GM18870 (cell line): ENCODE data around the gene HELT.

Experiments
- ATAC-seq: cut with Tn5 transposase; IDR thresholded peaks from one replicate; pipeline ENCODE4 v1.9.1; 2021; ENCODE audit warnings: moderate library complexity; ENCODE audit not compliant: unreplicated experiment

HELT gene

DNA sequence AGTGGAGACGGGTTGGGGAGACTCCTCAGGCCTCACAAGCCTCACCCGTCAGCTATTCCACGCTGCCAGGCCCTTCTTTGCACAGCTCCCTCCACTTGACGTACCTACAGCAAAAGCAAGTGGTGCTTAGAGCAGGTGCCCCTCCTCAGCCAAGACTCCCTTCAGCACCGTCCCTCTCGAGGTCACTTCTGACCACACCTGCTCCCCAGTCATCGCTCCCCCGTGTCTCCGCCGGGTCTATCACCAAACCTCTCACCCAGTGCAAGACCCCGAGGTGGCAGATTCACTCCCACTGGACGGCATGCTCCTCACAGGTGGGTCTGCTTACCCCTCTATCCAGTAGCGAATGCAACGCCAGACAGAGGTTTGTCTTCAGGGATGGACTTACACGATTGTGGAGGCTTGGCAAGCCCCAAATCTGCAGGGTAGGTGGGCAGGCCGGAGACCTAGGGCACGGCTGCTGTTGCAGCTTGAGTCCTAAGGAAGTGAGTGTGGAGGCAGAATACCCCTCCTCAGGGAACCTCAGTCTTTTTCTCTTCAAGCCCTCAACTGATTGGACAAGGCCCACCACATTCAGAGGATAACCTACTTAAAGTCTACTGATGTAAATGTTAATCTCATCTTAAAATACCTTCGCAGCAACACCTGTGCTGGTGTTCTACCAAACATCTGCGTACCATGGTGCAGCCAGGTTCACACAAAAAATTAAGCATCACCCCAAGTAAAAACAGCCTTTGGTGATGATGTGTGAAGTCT, 14.5 kb upstream of the HELT start:
- ATAC-seq = no peak

DNA sequence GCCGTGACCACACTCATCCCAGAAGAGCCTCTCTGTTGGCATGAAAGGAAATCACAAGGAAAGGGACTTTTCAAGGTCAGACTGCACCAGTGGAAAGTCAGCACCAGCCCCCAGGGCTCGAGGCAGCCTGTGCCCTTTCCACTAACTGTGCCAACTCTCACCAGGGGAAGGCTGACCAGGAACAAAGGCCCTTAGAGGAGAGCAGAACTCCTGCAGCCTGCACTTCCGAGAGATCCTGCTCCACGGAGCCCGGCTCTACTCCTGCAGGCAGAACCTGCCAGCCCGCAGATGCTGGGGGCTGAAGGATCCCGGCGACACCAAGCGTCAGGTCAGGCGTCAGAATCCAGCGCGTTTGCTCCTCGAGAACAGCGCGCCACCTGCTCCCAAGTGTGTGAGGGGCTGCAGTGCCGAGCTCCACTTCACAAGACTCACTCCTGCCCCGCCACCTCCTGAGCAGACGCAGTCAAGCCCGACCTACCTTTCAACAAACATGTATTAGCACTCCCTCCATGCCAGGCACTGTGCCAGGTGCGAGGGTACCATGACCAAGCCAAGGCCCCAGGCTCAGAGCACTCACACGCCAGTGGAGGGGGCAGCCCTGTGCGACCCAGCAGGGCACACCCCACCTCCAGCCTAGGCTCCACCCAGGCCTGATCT, 13.6 kb upstream of the HELT start:
- peak; percentile 37 for ATAC-seq

DNA sequence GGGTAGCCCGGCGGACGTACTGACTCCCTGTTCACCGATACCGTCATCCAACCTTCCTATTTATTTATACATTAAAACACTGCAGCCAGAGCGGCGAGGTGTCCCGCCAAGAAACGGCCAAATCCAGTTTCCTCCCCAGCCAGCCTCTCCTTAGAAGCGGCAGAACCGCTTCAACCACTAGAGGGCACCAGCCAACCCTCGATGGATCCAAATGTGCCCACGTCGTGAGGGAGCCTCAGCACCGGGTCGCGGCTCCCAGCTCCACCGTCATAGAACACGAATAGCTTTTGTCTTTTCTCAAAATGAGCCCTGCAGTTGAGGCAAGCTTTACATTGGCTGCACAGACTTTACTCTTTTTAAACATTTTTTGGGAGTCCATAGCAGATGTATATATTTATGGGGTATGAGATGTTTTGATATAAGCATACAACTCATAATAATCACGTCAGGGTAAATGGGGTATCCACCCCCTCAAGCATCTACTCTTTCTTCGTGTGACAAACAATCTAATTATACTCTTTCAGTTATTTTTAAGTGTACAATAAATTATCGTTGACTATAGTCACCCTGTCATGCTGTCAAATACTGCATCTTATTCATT, 13.0 kb upstream of the HELT start:
- ATAC-seq = peak; percentile 82

DNA sequence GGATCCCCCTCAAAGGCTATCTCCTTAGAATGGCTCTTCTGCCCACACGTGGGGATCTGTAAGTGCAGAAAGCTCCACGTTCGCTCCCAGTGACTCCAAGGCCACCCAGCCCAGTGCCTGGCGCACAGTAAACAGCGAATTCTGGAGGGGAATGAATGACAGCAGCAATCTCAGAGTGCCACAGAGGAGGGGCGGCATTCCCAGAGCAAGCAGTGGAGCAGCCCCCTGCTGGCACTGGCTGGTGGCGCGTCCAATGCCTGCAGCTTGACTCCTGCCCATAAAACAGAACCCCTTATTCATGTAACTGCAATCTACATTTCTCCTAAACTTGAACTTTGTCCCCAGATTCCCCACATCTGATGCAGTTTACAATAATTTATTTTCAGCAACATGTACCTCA, 6.9 kb upstream of the HELT start:
- ATAC-seq = no peak

DNA sequence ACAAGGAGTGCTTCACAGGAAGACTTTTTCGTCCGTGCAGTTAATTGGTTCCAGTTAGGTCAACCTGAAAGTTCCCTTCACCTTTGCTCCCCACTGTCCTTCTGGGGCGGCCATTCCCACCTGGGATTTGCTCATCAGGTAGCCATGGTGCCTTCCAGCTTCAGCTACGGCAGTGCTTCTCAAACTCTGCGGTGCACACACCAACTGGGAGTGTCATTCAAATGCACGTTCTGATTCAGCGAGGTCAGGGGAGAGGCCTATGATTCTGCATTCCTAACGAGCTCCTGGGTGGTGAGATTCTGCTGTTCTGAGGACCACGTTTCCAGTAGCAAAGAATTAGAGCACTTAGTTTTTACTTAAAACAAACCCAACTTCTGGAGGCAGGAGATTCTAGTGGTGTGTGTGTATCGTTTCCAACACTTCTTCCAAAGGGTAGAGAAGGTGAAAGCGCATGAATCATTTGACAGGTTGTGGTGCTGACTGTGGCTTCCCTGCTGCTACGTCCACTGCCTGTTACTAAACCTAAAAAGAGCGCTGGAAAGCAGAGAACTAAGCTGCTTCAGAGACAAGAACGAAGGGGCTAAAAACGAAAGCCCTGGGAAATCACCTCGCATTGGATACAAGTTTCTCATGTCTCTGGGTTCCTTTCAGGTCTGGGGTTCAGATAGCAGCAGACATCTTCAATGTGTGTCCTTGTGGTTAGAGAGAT, 4.7 kb upstream of the HELT start:
- no peak for ATAC-seq

DNA sequence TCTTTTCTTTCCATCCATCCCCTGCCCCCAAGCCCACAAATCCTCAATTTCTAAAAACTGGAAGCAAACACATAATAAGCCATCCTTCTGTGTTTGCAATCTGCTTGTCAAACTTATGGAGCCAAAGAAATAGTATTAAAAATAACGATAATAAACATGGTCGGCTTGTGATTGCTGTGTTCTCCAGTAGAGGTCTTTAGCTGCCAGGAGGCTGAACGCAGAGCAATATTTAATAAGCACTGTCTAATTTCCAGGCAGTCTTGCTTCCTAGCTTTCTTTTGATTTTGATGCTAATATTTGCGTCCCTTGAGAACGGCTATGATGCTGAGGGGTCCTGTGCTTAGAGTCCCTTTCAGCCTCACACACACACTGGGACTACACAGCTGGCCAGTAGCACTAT, 3.2 kb upstream of the HELT start:
- ATAC-seq = no peak

DNA sequence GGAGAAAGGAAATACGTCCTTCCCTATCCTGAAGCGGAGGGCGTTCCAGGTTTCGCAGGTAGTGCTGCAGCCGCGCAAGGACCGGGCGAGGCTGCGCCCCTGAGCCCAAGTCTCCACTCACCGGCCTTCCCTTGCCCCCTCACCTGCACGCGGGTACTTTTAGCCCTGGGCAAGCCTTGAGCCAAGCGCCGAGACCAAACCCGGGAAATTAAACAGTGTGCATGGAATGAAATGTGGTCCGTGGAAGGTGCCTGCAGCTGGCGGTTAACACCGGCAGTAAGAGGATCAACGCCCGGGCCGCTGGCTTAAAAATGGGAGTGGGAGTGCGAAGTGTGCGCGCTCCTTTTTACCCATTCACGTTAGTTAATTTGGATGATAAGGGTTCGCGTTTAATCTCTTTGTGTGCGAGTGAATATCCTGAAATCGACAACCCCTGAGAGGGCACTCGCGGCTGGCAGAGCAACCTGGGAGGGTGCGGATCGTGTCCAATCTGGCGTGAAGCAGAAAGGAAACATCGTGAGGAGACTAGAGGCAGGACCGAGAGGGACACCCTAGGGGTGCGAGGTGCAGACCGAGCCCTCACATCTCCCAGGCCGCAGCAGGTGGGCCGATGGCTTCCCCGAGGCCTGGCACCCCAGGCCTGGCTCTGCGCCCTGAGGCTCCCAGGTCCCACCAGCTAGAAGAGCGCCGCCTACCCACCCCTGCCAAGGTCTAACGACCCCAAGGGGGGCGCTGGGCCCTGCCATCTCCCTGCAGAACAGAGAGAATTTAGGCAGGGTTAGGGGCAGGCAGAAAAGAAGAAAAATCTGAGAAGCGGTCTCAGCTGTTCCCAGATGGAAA, 2.0 kb upstream of the HELT start:
- no peak for ATAC-seq

DNA sequence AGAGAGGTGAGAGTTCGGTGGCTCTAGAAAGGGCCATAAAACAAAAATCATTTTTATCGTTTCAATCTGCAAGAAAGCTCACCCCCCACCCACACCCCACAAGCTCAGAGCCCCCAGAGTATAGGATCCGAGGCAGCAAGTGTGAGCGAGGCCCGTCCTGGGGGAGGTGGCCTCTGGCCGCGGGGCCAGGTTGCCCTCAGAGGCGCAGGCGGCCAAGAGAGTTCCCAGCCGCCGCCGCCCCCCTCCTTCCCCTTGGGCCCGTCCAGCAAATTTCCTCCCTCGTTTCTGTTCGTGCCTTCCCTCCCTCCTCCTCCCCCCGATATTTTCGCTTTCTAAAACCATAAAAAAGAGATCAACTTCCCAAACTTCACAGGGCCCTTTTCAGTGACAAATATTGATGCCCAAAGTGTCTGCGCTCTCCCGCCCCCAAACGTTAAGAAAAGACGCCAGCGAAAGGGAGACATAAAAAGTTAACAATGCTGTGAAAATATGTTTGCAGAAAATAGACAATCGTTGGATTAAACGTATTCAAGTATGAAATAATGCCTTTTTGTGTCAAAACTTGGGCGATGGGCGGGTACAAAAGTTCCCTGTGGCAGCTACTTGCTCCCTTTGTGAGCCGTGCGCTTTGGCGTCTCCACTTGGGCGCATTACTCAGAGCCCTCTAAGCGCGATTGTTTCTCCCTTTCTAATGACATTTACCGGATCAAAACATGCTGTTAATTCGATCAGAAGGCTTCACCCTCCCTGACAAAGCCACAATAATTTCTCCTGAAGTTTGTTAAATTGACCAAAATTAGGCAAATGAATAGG, 1.1 kb upstream of the HELT start:
- no peak for ATAC-seq

DNA sequence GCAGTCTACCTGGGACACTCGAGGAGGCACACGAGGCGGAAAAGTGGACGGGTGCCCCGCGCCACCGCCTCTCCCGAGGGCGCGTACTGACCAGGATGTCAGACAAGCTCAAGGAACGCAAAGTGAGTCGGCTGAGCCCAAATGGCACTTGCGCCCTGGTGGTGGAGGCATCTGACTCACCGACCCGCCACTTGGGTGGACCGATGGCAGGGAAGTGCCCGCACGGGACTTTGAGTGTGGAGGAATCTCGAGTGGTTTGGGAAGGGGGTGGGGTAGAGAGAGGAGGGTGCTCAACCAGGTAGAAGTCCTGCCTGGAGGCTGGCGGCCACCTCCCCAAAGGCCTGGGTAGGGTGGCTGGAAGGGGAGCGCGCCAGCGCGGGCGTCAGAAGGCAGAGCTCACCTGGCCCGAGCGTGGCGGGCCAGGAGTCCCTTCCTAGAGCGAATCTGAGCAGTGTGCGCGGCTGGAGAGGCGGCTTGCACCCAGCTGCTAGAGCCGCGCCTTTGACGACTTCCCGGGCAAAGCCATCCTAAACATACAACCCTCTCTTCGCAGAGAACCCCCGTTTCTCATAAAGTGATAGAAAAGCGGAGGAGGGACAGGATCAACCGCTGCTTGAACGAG, 655 bp downstream of the HELT start:
- ATAC-seq = no peak

DNA sequence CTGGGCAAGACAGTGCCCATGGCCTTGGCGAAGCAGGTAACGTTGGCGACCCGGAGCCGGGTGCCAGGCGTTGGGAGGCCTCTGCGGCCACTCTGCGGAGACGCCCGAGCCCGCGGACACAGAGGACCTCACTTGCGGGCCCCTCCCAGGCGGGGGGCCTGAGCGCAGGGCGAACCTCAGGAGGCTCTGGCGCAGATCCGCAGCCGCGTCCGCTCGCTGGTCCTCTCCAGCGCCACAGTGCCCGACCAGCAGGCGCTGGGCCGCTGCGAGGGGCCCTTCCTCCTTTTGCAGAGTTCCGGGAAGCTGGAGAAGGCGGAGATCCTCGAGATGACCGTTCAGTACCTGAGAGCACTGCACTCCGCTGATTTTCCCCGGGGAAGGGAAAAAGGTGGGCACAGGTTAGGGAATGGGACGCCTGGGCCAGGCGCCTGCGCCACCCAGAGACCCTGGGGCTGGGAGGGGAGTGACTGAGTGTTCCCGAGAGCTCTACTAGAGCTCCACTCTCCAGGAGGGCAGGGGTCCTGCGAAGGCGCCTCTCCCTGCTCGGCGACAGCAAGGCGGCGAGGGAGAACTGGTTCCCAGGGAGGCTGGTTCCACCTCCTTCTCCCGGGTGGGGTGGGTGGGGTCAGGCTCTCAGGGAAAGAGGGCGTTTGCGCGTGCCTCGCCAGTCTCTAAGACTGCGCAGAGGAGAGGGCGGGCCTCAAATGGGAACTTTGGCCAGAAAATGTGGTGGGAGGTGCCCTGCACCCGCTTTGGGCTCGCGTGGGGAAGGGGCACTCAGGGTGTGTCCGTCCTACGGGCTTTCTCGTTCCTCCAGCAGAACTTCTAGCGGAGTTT, 1.4 kb downstream of the HELT start:
- no peak for ATAC-seq

DNA sequence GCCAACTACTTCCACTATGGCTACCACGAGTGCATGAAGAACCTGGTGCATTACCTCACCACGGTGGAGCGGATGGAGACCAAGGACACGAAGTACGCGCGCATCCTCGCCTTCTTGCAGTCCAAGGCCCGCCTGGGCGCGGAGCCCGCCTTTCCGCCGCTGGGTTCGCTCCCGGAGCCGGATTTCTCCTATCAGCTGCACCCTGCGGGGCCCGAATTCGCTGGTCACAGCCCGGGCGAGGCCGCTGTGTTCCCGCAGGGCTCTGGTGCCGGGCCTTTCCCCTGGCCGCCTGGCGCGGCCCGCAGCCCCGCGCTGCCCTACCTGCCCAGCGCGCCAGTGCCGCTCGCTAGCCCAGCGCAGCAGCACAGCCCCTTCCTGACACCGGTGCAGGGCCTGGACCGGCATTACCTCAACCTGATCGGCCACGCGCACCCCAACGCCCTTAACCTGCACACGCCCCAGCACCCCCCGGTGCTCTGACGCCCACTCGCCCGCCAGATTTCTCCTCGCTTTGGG, 2.1 kb downstream of the HELT start:
- ATAC-seq = no peak

DNA sequence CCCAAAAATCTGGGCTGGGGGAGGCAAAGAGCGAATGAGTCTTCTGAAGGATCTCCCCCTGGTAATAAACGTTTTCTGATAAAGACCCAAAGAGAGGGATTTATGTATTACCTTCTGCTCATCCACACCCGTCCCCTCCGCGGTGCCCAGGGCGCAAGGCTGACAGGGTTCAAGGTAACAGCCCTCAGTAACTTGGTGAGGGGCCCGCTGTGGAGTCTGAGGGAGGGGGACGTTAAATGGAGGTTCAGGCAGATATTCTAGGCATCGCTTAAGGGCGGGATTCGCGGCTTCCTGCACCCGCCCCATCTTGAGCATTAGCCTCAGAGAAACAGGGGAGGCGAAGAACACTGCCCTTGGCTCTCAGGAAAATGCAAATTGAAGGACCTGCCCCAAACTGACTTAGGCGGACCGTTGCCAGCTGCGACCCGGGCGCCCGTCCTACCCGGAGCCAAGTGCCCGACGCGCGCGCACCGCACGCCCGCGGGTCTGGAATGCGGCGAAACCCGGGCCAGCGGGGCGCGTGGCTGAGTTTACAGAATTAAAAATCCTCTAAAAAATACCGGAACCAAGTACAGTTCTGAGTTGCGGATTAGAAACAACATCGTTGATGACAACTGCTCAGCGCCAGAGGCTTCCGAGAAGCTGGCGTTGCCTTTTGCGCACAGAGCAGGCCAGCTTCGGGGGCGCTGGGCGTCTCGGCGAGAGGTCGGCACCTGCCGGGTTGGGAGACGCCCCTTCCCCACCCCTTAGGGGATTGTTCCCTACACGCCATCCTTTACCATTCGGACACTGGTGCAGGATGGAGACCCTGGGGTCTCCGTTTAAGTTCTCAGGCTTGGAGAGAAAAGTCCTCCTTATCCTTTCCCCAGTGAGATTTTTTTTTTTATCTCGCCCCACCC, 2.8 kb downstream of the HELT start:
- no peak for ATAC-seq

DNA sequence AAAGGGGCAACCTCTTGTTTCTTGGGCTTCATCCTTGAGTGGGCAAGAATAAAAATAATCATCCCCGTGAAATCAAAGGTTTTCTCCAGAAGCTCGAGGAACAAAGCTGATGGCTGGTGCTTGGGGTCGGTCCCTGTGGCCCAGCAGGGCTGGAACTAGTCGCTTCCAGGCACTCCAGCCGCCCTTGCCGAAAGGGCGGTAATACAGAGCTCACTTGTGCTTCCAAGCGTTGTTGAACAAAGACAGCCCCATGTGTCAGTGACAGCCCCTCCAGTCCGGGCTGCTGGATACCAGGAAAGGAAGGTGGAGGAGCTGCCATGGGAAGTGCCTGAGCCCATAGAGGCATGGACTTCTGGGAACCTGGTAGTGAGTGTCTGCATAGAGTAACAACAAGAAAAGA, 5.2 kb downstream of the HELT start:
- ATAC-seq = no peak

DNA sequence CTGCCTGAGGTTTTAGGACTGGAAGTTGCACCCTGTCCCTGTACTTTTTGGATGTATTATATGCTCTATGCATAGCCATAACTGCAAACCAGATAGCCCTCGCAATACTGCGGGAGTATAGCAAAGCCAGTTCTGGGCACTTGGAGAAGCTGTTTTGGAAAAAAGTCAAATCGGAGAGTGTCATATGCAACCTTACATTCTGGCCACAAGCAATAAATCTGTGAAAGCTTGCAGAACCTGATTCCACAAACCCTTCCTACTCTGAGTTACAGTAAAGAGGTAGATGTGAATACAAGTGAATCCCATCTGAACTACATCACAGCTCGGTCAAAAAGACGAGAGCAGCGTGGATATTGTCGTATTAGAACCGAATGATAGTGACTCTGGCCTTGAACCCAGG, 10.3 kb downstream of the HELT start:
- no peak for ATAC-seq

DNA sequence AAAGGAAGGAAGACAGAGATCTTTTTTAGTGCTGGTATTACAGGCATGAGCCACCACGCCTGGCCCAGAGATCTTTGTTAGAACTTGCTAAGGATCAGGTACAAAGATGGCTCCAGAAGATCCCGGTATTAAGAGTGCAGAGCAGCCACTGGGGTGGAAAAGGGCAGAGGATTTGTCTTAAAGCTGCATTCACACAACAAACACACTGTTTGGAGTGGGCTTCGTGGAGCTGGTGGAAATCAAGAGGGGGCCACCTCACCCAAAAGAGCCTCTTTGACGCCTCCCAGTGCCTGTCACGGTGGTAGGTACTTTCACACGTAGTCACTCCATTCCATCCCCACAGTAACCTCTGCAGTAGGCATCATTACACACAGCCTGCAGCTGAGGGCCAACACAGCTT, 13.3 kb downstream of the HELT start:
- ATAC-seq = no peak

DNA sequence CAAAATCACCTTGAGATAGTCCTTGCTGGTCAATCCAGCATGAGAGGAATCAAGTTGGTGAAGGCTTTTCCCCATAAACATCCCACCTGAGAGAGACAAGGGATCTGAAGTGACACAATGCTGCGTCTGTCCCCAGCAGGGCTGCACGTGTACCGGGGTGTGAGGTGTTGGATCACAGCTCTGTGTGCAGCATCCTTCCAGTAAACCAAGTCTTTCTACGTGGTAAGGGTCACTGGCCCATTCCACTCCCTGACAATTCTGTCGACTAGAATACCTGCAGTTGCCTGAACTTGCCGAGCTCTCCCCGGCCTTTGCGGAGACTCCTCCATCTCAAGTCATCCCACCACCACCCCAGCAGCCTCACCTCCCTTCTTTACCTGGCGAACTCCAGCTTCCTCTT, 14.8 kb downstream of the HELT start:
- ATAC-seq = no peak

DNA sequence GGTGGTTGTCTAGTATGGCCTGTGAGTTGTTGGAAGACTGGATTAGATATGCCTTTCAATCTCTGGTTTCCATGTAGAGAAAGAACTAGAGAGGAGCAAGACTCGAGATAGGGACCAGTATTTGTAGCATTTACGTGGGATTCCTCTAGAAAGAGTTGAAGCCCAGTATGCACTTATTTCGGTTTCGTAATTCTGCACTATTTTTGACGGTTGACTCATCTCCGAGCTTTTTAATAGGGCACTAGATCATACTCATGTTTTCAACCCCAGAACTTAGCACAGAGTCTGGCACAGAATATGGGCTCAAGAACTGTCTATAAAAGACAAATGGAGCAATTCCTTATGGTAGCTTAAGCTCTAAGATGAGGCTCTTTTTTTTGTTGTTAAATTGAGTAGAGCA, 15.7 kb downstream of the HELT start:
- no peak for ATAC-seq

DNA sequence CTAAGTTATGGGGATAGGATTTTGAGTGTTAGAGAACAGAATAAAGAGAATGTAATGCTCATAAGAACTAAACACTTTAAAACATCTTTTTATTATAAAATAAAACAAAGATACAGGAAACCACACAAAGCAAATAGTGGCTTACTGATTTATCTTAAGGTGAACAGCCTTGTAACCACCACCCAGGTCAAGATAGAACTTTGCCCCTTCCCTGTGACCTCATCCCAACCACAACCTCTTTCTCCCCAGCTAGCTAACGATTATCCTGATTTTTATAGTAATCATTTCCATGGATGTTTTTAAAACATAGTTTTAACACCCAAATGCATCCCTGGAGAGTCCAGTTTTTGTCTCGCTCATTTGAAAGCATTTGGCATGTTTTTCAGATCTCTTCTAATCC, 17.0 kb downstream of the HELT start:
- no peak for ATAC-seq
